Bronchial epithelial cell (primary cell): ENCODE results near the gene TPRG1L. TPM values are rescaled to one million over a fixed set of nuclear protein-coding genes. Genes with fewer than 3 reads are reported as not detected.

ENCODE experiments used
- DNase-seq: peaks from one replicate; pipeline ENCODE4 v3.0.0-alpha.2; 2010; ENCODE audit warnings: low read depth
- FAIRE-seq: peaks from 2 replicates; lab custom pipeline; 2011; peaks lifted over from hg19 to GRCh38; lab: Jason Lieb, UNC
- H3K27me3 ChIP-seq: 2 replicates; pipeline ENCODE4 v1.5.1; 2011; ENCODE audit warnings: low read length; ENCODE audit not compliant: control insufficient read depth, insufficient read depth
- H3K36me3 ChIP-seq: 2 replicates; pipeline ENCODE4 v1.5.1; 2011; ENCODE audit warnings: low read length; ENCODE audit not compliant: control insufficient read depth, insufficient read depth
- H3K4me3 ChIP-seq: 2 replicates; pipeline ENCODE4 v1.5.1; 2011; ENCODE audit warnings: mild to moderate bottlenecking, low read depth, low read length, control low read depth
- CTCF ChIP-seq: IDR thresholded peaks from 2 replicates; pipeline ENCODE4 v1.5.1; 2011; ENCODE audit warnings: mild to moderate bottlenecking, moderate library complexity, low read length, control low read depth, inconsistent platforms; ENCODE audit not compliant: insufficient read depth, severe bottlenecking
- total RNA-seq: library from RNA; depleted of rRNA; stranded (reverse); fragments of >200 nt; gene quantifications from 2 replicates; pipeline ENCODE4 v1.2.1, GENCODE V29; 2014

The TPRG1L gene
- total RNA-seq, 1 donor from 2014 or later, result 33.4 TPM

GRCh38 chr1:3645247-3645646 is 20.4 kb downstream of the TPRG1L start:
- H3K4me3 ChIP-seq, result no peak overlapping the region
- FAIRE-seq, result no peak
- peaks cover 7% of the 10 kb centered on the region for H3K36me3 ChIP-seq
- no peak for DNase-seq
- no peaks in the 10 kb centered on the region for H3K27me3 ChIP-seq
- no peak for TF ChIP-seq CTCF

GRCh38 chr1:3645666-3646355 is 21.0 kb downstream of the TPRG1L start:
- Histone ChIP-seq H3K4me3 (no peak overlapping the region), H3K36me3 (peaks cover 7% of the 10 kb centered on the region)

GRCh38 chr1:3646596-3646995 is 21.8 kb downstream of the TPRG1L start:
- DNase-seq (no peak), FAIRE-seq (no peak)
- Histone ChIP-seq H3K4me3 (no peak overlapping the region), H3K36me3 (peaks cover 5% of the 10 kb centered on the region), H3K27me3 (peaks cover 12% of the 10 kb centered on the region)
- TF ChIP-seq CTCF, result no peak

More at GRCh38 chr1:3645666-3646355, 21.0 kb downstream of the TPRG1L start:
- DNase-seq, result no peak
- no peak for TF ChIP-seq CTCF
- no peak for FAIRE-seq
- H3K27me3 ChIP-seq, result peaks cover 4% of the 10 kb centered on the region

GRCh38 chr1:3649342-3650247 is 24.8 kb downstream of the TPRG1L start, which contains the start of gene WRAP73:
WRAP73 (minus strand) TSS chr1:3650103; CDS start chr1:3649999, 104 bp downstream.
- Histone ChIP-seq H3K4me3 (peak within 1 kb of the TSS; percentile 96), H3K36me3 (peaks cover 5% of the 10 kb centered on the region), H3K27me3 (peaks cover 22% of the 10 kb centered on the region)
- DNase-seq, result peak; percentile 81
- TF ChIP-seq CTCF, result peak; percentile 26
- no peak for FAIRE-seq

GRCh38 chr1:3650248-3651025 is 25.6 kb downstream of the TPRG1L start:
- H3K27me3 ChIP-seq, result peaks cover 22% of the 10 kb centered on the region
- no peak for FAIRE-seq
- peaks cover 5% of the 10 kb centered on the region for H3K36me3 ChIP-seq
- no peak overlapping the region for H3K4me3 ChIP-seq
- no peak for TF ChIP-seq CTCF
- DNase-seq, result no peak
